Measurements from ENCODE around the gene ATP6V1B1.
"Not testable (repeated sequence)": the region's sequence is repeated elsewhere in the genome, so short reads cannot be mapped to it uniquely, and the experiment has no call there.

ATP6V1B1 gene

GRCh38 chr2:70999362-70999761, 63.7 kb downstream of the ATP6V1B1 start:
- Histone ChIP-seq H3K9ac (ENCODE audit: low read depth, low read length) (no peak overlapping the region), H3K36me3 (ENCODE audit: insufficient read depth, low read length) (no peaks in the 10 kb centered on the region), H3K9me3 (ENCODE audit: control insufficient read depth, insufficient read depth, low read length) (no peaks in the 10 kb centered on the region), H3K4me1 (ENCODE audit: insufficient read depth, low read length) (peaks cover 8% of the 10 kb centered on the region; the same call in 1 of the 2 replicates)

GRCh38 chr2:70999931-71000330, 64.2 kb downstream of the ATP6V1B1 start:
- not testable (repeated sequence) for H3K9ac ChIP-seq (ENCODE audit: low read depth, low read length); H3K4me1 ChIP-seq (ENCODE audit: insufficient read depth, low read length); H3K9me3 ChIP-seq (ENCODE audit: control insufficient read depth, insufficient read depth, low read length); H3K36me3 ChIP-seq (ENCODE audit: insufficient read depth, low read length)

- H3K9ac ChIP-seq (ENCODE audit: low read depth, low read length) = peak overlapping the region; percentile 21; the same call in 1 of the 2 replicates
- H3K36me3 ChIP-seq (ENCODE audit: insufficient read depth, low read length) = no peaks in the 10 kb centered on the region
- no peaks in the 10 kb centered on the region for H3K9me3 ChIP-seq (ENCODE audit: control insufficient read depth, insufficient read depth, low read length)
- peaks cover 8% of the 10 kb centered on the region; the same call in 1 of the 2 replicates for H3K4me1 ChIP-seq (ENCODE audit: insufficient read depth, low read length)
Observed at GRCh38 chr2:71000780-71001591, 65.3 kb downstream of the ATP6V1B1 start.

- H3K4me1 ChIP-seq (ENCODE audit: insufficient read depth, low read length) = peaks cover 8% of the 10 kb centered on the region; the same call in 1 of the 2 replicates
- H3K9me3 ChIP-seq (ENCODE audit: control insufficient read depth, insufficient read depth, low read length) = no peaks in the 10 kb centered on the region
- no peak overlapping the region for H3K9ac ChIP-seq (ENCODE audit: low read depth, low read length)
- no peaks in the 10 kb centered on the region for H3K36me3 ChIP-seq (ENCODE audit: insufficient read depth, low read length)
Observed at GRCh38 chr2:71001592-71001927, 65.9 kb downstream of the ATP6V1B1 start.

- Histone ChIP-seq H3K9me3 (ENCODE audit: control insufficient read depth, insufficient read depth, low read length) (no peaks in the 10 kb centered on the region), H3K36me3 (ENCODE audit: insufficient read depth, low read length) (no peaks in the 10 kb centered on the region), H3K9ac (ENCODE audit: low read depth, low read length) (0 out of 2 replicates have a peak overlapping the region, but pooled peaks have one; percentile 9), H3K4me1 (ENCODE audit: insufficient read depth, low read length) (peaks cover 8% of the 10 kb centered on the region; the same call in 1 of the 2 replicates)
Observed at GRCh38 chr2:71001981-71002570, 66.4 kb downstream of the ATP6V1B1 start.

- Histone ChIP-seq H3K36me3 (ENCODE audit: insufficient read depth, low read length) (no peaks in the 10 kb centered on the region), H3K9ac (ENCODE audit: low read depth, low read length) (no peak overlapping the region), H3K4me1 (ENCODE audit: insufficient read depth, low read length) (peaks cover 8% of the 10 kb centered on the region; the same call in 1 of the 2 replicates), H3K9me3 (ENCODE audit: control insufficient read depth, insufficient read depth, low read length) (no peaks in the 10 kb centered on the region)
Observed at GRCh38 chr2:71003396-71003795, 67.7 kb downstream of the ATP6V1B1 start.

- no peak overlapping the region for H3K9ac ChIP-seq (ENCODE audit: low read depth, low read length)
- H3K36me3 ChIP-seq (ENCODE audit: insufficient read depth, low read length) = no peaks in the 10 kb centered on the region
- H3K9me3 ChIP-seq (ENCODE audit: control insufficient read depth, insufficient read depth, low read length) = no peaks in the 10 kb centered on the region
- peaks cover 8% of the 10 kb centered on the region; the same call in 1 of the 2 replicates for H3K4me1 ChIP-seq (ENCODE audit: insufficient read depth, low read length)
Observed at GRCh38 chr2:71003966-71004755, 68.5 kb downstream of the ATP6V1B1 start.

- Histone ChIP-seq H3K9me3 (ENCODE audit: control insufficient read depth, insufficient read depth, low read length) (no peaks in the 10 kb centered on the region), H3K4me1 (ENCODE audit: insufficient read depth, low read length) (peaks cover 8% of the 10 kb centered on the region; the same call in 1 of the 2 replicates), H3K36me3 (ENCODE audit: insufficient read depth, low read length) (no peaks in the 10 kb centered on the region), H3K9ac (ENCODE audit: low read depth, low read length) (no peak overlapping the region)
Observed at GRCh38 chr2:71004857-71005256, 69.2 kb downstream of the ATP6V1B1 start.

GRCh38 chr2:71005271-71006202, 69.8 kb downstream of the ATP6V1B1 start:
- Histone ChIP-seq H3K4me1 (ENCODE audit: insufficient read depth, low read length) (peaks cover 8% of the 10 kb centered on the region; the same call in 1 of the 2 replicates), H3K9ac (ENCODE audit: low read depth, low read length) (no peak overlapping the region), H3K36me3 (ENCODE audit: insufficient read depth, low read length) (no peaks in the 10 kb centered on the region), H3K9me3 (ENCODE audit: control insufficient read depth, insufficient read depth, low read length) (no peaks in the 10 kb centered on the region)

- Histone ChIP-seq H3K4me1 (ENCODE audit: insufficient read depth, low read length) (peaks cover 6% of the 10 kb centered on the region; the same call in 1 of the 2 replicates), H3K36me3 (ENCODE audit: insufficient read depth, low read length) (no peaks in the 10 kb centered on the region), H3K9me3 (ENCODE audit: control insufficient read depth, insufficient read depth, low read length) (no peaks in the 10 kb centered on the region), H3K9ac (ENCODE audit: low read depth, low read length) (no peak overlapping the region)
Observed at GRCh38 chr2:71006323-71006722, 70.6 kb downstream of the ATP6V1B1 start.

- H3K4me1 ChIP-seq (ENCODE audit: insufficient read depth, low read length) = no peaks in the 10 kb centered on the region
- no peaks in the 10 kb centered on the region for H3K9me3 ChIP-seq (ENCODE audit: control insufficient read depth, insufficient read depth, low read length)
- H3K9ac ChIP-seq (ENCODE audit: low read depth, low read length) = no peak overlapping the region
- H3K36me3 ChIP-seq (ENCODE audit: insufficient read depth, low read length) = no peaks in the 10 kb centered on the region
Observed at GRCh38 chr2:71006955-71007799, 71.5 kb downstream of the ATP6V1B1 start.

- Histone ChIP-seq H3K9me3 (ENCODE audit: control insufficient read depth, insufficient read depth, low read length) (no peaks in the 10 kb centered on the region), H3K9ac (ENCODE audit: low read depth, low read length) (no peak overlapping the region), H3K4me1 (ENCODE audit: insufficient read depth, low read length) (no peaks in the 10 kb centered on the region), H3K36me3 (ENCODE audit: insufficient read depth, low read length) (no peaks in the 10 kb centered on the region)
Observed at GRCh38 chr2:71008342-71008741, 72.6 kb downstream of the ATP6V1B1 start.

GRCh38 chr2:71011786-71012185, 76.1 kb downstream of the ATP6V1B1 start:
- H3K36me3 ChIP-seq (ENCODE audit: insufficient read depth, low read length); H3K9me3 ChIP-seq (ENCODE audit: control insufficient read depth, insufficient read depth, low read length); H3K4me1 ChIP-seq (ENCODE audit: insufficient read depth, low read length); H3K9ac ChIP-seq (ENCODE audit: low read depth, low read length): not testable (repeated sequence)

All from ES-I3 (cell line).